HCT116 (cell line): ENCODE measurements around the gene PEX10.

Experiments used
- POLR2A ChIP-seq: IDR thresholded peaks from 2 replicates; pipeline ENCODE4 v1.7.0; 2011; ENCODE audit warnings: borderline replicate concordance; ENCODE audit not compliant: insufficient read depth, insufficient read length; ENCODE audit errors: extremely low read depth
- POLR2AphosphoS5 ChIP-seq: IDR thresholded peaks from 2 replicates; pipeline ENCODE4 v1.6.1; 2011; ENCODE audit warnings: mild to moderate bottlenecking, low read depth, low read length, moderate library complexity
- SRF ChIP-seq: IDR thresholded peaks from 2 replicates; pipeline ENCODE4 v1.6.1; 2012; ENCODE audit warnings: low read depth
- ZFX ChIP-seq: fragments of 450-650 bp; IDR thresholded peaks from 2 replicates; pipeline ENCODE4 v1.6.1; 2017
- TF ChIP-seq, protein P1 (sequence below), 3 experiments: fragments of 200-600 bp in 1 of 3; sonication (generic) in 1 of 3; IDR thresholded peaks in 2 of 3; conservative IDR thresholded peaks in 1 of 3; 2 replicates each; pipeline ENCODE4 v1.5.1; 2012 to 2017; ENCODE audit warnings: low read depth in 2 of 3, low read length in 2 of 3, antibody characterized with exemption in 1 of 3, borderline replicate concordance in 1 of 3, control low read depth in 1 of 3, mild to moderate bottlenecking in 1 of 3, mixed read lengths in 1 of 3, mixed run types in 1 of 3, moderate library complexity in 1 of 3; ENCODE audit not compliant: insufficient read depth in 1 of 3
- TF ChIP-seq, protein P2 (sequence below): IDR thresholded peaks from 2 replicates; pipeline ENCODE4 v1.6.1; 2012
- TF ChIP-seq, protein P3 (sequence below): IDR thresholded peaks from 2 replicates; pipeline ENCODE4 v1.6.1; 2012
- TF ChIP-seq, protein P4 (sequence below): IDR thresholded peaks from 2 replicates; pipeline ENCODE4 v1.6.1; 2011; ENCODE audit warnings: mild to moderate bottlenecking, low read length, moderate library complexity; ENCODE audit not compliant: insufficient replicate concordance; ENCODE audit errors: extremely low read depth

DNA sequence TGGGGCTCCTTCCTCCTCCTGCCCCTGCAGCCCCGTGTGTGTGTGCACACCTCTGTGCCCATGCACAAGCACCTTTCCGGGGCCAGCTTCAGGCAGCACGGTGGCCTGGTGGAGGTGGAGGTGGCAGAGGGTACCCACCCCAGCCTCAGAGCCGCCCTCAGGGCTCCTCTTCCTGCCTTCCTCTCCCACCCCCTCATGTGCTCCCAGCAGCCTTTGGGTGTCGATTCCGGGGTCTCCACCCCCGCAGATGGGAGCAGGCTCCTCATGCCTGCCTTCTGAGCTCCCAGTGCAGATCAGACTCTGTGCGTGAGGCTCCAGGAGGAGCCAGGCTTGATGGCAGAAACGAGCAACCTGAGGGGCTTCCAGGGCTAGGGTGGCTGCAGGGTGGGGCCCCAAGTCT lies 34.5 kb upstream of the PEX10 start:
- TF ChIP-seq SRF (no peak), POLR2AphosphoS5 (no peak), POLR2A (no peak), ZFX (no peak)
- TF ChIP-seq, protein P1, sequence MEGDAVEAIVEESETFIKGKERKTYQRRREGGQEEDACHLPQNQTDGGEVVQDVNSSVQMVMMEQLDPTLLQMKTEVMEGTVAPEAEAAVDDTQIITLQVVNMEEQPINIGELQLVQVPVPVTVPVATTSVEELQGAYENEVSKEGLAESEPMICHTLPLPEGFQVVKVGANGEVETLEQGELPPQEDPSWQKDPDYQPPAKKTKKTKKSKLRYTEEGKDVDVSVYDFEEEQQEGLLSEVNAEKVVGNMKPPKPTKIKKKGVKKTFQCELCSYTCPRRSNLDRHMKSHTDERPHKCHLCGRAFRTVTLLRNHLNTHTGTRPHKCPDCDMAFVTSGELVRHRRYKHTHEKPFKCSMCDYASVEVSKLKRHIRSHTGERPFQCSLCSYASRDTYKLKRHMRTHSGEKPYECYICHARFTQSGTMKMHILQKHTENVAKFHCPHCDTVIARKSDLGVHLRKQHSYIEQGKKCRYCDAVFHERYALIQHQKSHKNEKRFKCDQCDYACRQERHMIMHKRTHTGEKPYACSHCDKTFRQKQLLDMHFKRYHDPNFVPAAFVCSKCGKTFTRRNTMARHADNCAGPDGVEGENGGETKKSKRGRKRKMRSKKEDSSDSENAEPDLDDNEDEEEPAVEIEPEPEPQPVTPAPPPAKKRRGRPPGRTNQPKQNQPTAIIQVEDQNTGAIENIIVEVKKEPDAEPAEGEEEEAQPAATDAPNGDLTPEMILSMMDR (IDR thresholded peaks at IDR 0.05 in 2 of 3, conservative IDR thresholded peaks at IDR 0.05 in 1 of 3; ENCODE audit: borderline replicate concordance in 1 of 3, insufficient read depth in 1 of 3, low read depth in 2 of 3, low read length in 2 of 3) = no peak
- TF ChIP-seq, protein P2, sequence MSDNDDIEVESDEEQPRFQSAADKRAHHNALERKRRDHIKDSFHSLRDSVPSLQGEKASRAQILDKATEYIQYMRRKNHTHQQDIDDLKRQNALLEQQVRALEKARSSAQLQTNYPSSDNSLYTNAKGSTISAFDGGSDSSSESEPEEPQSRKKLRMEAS = no peak
- TF ChIP-seq, protein P3, sequence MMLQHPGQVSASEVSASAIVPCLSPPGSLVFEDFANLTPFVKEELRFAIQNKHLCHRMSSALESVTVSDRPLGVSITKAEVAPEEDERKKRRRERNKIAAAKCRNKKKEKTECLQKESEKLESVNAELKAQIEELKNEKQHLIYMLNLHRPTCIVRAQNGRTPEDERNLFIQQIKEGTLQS = no peak
- TF ChIP-seq, protein P4, sequence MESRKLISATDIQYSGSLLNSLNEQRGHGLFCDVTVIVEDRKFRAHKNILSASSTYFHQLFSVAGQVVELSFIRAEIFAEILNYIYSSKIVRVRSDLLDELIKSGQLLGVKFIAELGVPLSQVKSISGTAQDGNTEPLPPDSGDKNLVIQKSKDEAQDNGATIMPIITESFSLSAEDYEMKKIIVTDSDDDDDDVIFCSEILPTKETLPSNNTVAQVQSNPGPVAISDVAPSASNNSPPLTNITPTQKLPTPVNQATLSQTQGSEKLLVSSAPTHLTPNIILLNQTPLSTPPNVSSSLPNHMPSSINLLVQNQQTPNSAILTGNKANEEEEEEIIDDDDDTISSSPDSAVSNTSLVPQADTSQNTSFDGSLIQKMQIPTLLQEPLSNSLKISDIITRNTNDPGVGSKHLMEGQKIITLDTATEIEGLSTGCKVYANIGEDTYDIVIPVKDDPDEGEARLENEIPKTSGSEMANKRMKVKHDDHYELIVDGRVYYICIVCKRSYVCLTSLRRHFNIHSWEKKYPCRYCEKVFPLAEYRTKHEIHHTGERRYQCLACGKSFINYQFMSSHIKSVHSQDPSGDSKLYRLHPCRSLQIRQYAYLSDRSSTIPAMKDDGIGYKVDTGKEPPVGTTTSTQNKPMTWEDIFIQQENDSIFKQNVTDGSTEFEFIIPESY = no peak
